GM12878 (cell line): Measurements from ENCODE around the gene FOSB. TPM values are rescaled to one million over a fixed set of nuclear protein-coding genes. Genes with fewer than 3 reads are reported as not detected.

Experiments used
- ATF3 ChIP-seq: IDR thresholded peaks from 2 replicates; pipeline ENCODE4 v1.6.1; 2011; ENCODE audit warnings: low read depth, mild to moderate bottlenecking, low read length, moderate library complexity, borderline replicate concordance; ENCODE audit errors: extremely low read depth
- BCL11A ChIP-seq: IDR thresholded peaks from 2 replicates; pipeline ENCODE4 v1.6.1; 2011; ENCODE audit warnings: low read depth, low read length
- NFIC ChIP-seq: IDR thresholded peaks from 2 replicates; pipeline ENCODE4 v1.6.1; 2012; ENCODE audit warnings: low read depth, mild to moderate bottlenecking, inconsistent platforms, low read length, moderate library complexity
- NR2C2 ChIP-seq: IDR thresholded peaks from 2 replicates; pipeline ENCODE4 v1.6.1; 2011; ENCODE audit warnings: borderline replicate concordance, low read depth; ENCODE audit not compliant: control insufficient read depth, insufficient read length
- NR2F1 ChIP-seq: fragments of 450-650 bp; conservative IDR thresholded peaks from 2 replicates; pipeline ENCODE4 v1.6.1; 2017; ENCODE audit warnings: mild to moderate bottlenecking
- PAX5 ChIP-seq: IDR thresholded peaks from 2 replicates; pipeline ENCODE4 v1.6.1; 2011; ENCODE audit warnings: low read depth, low read length, borderline replicate concordance
- PKNOX1 ChIP-seq: fragments of 450-650 bp; IDR thresholded peaks from 2 replicates; pipeline ENCODE4 v1.6.1; 2016; ENCODE audit warnings: mild to moderate bottlenecking
- PML ChIP-seq: IDR thresholded peaks from 2 replicates; pipeline ENCODE4 v1.6.1; 2012; ENCODE audit warnings: low read length, inconsistent platforms
- RB1 ChIP-seq: fragments of 450-650 bp; formaldehyde crosslinking; IDR thresholded peaks from 2 replicates; pipeline ENCODE4 v1.6.1; 2017; ENCODE audit warnings: mild to moderate bottlenecking, borderline replicate concordance
- RUNX3 ChIP-seq: IDR thresholded peaks from 2 replicates; pipeline ENCODE4 v1.6.1; 2012; ENCODE audit warnings: low read length, inconsistent platforms
- SUZ12 ChIP-seq: fragments of 200-600 bp; sonication (generic); IDR thresholded peaks from one replicate; pipeline ENCODE4 v1.6.1; 2018; ENCODE audit warnings: antibody characterized with exemption, mild to moderate bottlenecking; ENCODE audit not compliant: unreplicated experiment
- TARDBP ChIP-seq: IDR thresholded peaks from 2 replicates; pipeline ENCODE4 v1.6.1; 2016; ENCODE audit warnings: borderline replicate concordance
- WRNIP1 ChIP-seq: IDR thresholded peaks from 2 replicates; pipeline ENCODE4 v1.6.1; 2011; ENCODE audit warnings: low read depth, low read length, improper control_type of control experiment, borderline replicate concordance
- ZSCAN29 ChIP-seq: fragments of 450-650 bp; IDR thresholded peaks from 2 replicates; pipeline ENCODE4 v1.6.1; 2017; ENCODE audit warnings: mild to moderate bottlenecking, moderate library complexity
- polyA plus RNA-seq, 11 experiments: library from polyadenylated mRNA; depleted of rRNA in 4 of 11; unstranded in 6 of 11; stranded (reverse) in 5 of 11; fragments of >200 nt; fragmentation: Nextera tagmentation in 4 of 11; fragmentation: Illumina TruSeq in 1 of 11; extraction: Ambion mirVana in 4 of 11; extraction: Trizol in 1 of 11; gene quantifications; 1 replicate in 1 of 11; 2 replicates in 10 of 11; pipeline versions ENCODE4 v1.2.1 to v1.2.3, GENCODE V29; 2011 to 2016; ENCODE audit warnings: inconsistent platforms in 2 of 11, missing spikeins in 2 of 11, low read depth in 1 of 11
- total RNA-seq, 4 experiments: library from RNA; depleted of rRNA in 3 of 4; stranded (reverse); fragments of >200 nt in 3 of 4; fragmentation: Illumina TruSeq in 1 of 4; extraction: Trizol in 1 of 4; gene quantifications; 2 replicates each; pipeline versions ENCODE4 v1.2.1 to v1.2.3, GENCODE V29; 2013 to 2021
- TF ChIP-seq, protein P1 (sequence below): fragments of 150-350 bp; IDR thresholded peaks from 2 replicates; pipeline ENCODE4 v1.6.1; 2014; ENCODE audit warnings: mild to moderate bottlenecking, low read depth, low read length
- TF ChIP-seq, protein P2 (sequence below): IDR thresholded peaks from 2 replicates; pipeline ENCODE4 v1.6.1; 2012; ENCODE audit warnings: low read depth, low read length, improper control_type of control experiment
- TF ChIP-seq, protein P3 (sequence below): IDR thresholded peaks from 2 replicates; pipeline ENCODE4 v1.6.1; 2012; ENCODE audit warnings: low read depth, low read length, improper control_type of control experiment
- TF ChIP-seq, protein P4 (sequence below): fragments of 450-650 bp; IDR thresholded peaks from 2 replicates; pipeline ENCODE4 v1.6.1; 2016; ENCODE audit warnings: mild to moderate bottlenecking
- TF ChIP-seq, protein P5 (sequence below): fragments of 450-650 bp; IDR thresholded peaks from 2 replicates; pipeline ENCODE4 v1.6.1; 2017; ENCODE audit warnings: mild to moderate bottlenecking, moderate library complexity

FOSB gene
- total and polyA plus RNA-seq, 10 of the 15 experiments (the other 5 are each of a cell fraction or from before 2014, with no cell fraction given): 0.06 to 0.56 (median 0.26) TPM

GRCh38 chr19:45423589-45424190 lies 44.1 kb upstream of the FOSB start, which contains the start of gene ERCC1 (continued):
- TF ChIP-seq, protein P1, sequence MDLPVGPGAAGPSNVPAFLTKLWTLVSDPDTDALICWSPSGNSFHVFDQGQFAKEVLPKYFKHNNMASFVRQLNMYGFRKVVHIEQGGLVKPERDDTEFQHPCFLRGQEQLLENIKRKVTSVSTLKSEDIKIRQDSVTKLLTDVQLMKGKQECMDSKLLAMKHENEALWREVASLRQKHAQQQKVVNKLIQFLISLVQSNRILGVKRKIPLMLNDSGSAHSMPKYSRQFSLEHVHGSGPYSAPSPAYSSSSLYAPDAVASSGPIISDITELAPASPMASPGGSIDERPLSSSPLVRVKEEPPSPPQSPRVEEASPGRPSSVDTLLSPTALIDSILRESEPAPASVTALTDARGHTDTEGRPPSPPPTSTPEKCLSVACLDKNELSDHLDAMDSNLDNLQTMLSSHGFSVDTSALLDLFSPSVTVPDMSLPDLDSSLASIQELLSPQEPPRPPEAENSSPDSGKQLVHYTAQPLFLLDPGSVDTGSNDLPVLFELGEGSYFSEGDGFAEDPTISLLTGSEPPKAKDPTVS: no peak
- TF ChIP-seq, protein P2, sequence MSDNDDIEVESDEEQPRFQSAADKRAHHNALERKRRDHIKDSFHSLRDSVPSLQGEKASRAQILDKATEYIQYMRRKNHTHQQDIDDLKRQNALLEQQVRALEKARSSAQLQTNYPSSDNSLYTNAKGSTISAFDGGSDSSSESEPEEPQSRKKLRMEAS: peak; percentile 75; the same call in 1 of the 2 replicates
- TF ChIP-seq NFIC (no peak), PAX5 (peak; percentile 13; the same call in 1 of the 2 replicates), RB1 (no peak; the same call in 1 of the 2 replicates), TARDBP (peak; percentile 83; the same call in 1 of the 2 replicates), WRNIP1 (no peak), ZSCAN29 (no peak), ATF3 (no peak), BCL11A (no peak), RUNX3 (peak; percentile 36; the same call in 1 of the 2 replicates), PML (no peak; the same call in 1 of the 2 replicates), NR2C2 (no peak), PKNOX1 (peak; percentile 97), SUZ12 (no peak), NR2F1 (no peak)
- TF ChIP-seq, protein P3, sequence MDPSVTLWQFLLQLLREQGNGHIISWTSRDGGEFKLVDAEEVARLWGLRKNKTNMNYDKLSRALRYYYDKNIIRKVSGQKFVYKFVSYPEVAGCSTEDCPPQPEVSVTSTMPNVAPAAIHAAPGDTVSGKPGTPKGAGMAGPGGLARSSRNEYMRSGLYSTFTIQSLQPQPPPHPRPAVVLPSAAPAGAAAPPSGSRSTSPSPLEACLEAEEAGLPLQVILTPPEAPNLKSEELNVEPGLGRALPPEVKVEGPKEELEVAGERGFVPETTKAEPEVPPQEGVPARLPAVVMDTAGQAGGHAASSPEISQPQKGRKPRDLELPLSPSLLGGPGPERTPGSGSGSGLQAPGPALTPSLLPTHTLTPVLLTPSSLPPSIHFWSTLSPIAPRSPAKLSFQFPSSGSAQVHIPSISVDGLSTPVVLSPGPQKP: peak; percentile 68; the same call in 1 of the 2 replicates
- TF ChIP-seq, protein P4, sequence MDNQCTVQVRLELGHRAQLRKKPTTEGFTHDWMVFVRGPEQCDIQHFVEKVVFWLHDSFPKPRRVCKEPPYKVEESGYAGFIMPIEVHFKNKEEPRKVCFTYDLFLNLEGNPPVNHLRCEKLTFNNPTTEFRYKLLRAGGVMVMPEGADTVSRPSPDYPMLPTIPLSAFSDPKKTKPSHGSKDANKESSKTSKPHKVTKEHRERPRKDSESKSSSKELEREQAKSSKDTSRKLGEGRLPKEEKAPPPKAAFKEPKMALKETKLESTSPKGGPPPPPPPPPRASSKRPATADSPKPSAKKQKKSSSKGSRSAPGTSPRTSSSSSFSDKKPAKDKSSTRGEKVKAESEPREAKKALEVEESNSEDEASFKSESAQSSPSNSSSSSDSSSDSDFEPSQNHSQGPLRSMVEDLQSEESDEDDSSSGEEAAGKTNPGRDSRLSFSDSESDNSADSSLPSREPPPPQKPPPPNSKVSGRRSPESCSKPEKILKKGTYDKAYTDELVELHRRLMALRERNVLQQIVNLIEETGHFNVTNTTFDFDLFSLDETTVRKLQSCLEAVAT: 0 out of 2 replicates have a peak, but pooled peaks have one; percentile 47
- TF ChIP-seq, protein P5, sequence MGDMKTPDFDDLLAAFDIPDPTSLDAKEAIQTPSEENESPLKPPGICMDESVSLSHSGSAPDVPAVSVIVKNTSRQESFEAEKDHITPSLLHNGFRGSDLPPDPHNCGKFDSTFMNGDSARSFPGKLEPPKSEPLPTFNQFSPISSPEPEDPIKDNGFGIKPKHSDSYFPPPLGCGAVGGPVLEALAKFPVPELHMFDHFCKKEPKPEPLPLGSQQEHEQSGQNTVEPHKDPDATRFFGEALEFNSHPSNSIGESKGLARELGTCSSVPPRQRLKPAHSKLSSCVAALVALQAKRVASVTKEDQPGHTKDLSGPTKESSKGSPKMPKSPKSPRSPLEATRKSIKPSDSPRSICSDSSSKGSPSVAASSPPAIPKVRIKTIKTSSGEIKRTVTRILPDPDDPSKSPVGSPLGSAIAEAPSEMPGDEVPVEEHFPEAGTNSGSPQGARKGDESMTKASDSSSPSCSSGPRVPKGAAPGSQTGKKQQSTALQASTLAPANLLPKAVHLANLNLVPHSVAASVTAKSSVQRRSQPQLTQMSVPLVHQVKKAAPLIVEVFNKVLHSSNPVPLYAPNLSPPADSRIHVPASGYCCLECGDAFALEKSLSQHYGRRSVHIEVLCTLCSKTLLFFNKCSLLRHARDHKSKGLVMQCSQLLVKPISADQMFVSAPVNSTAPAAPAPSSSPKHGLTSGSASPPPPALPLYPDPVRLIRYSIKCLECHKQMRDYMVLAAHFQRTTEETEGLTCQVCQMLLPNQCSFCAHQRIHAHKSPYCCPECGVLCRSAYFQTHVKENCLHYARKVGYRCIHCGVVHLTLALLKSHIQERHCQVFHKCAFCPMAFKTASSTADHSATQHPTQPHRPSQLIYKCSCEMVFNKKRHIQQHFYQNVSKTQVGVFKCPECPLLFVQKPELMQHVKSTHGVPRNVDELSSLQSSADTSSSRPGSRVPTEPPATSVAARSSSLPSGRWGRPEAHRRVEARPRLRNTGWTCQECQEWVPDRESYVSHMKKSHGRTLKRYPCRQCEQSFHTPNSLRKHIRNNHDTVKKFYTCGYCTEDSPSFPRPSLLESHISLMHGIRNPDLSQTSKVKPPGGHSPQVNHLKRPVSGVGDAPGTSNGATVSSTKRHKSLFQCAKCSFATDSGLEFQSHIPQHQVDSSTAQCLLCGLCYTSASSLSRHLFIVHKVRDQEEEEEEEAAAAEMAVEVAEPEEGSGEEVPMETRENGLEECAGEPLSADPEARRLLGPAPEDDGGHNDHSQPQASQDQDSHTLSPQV: no peak
